Measurements from ENCODE around the gene SLC22A2.

- TF ChIP-seq POLR2A (IDR thresholded peaks at IDR 0.05; ENCODE audit: low read depth, low read length): no peak
- no peak for TF ChIP-seq CTCF (IDR thresholded peaks at IDR 0.05; ENCODE audit: extremely low read depth in 1 of 2, insufficient read depth in 1 of 2, low read depth in 1 of 2, low read length in 2 of 2)
Measured at GRCh38 chr6:160301339-160301738, 42.7 kb upstream of the SLC22A2 start.

Measured in endothelial cell of umbilical vein (primary cell).